UCSD-AML1 (cell line): Measurements from ENCODE around the gene C5orf46.
"Not testable (repeated sequence)": the region's sequence is repeated elsewhere in the genome, so short reads cannot be mapped to it uniquely, and the experiment has no call there.

Experiments used
- DNase-seq: peaks from one replicate; lab custom pipeline; 2025; ENCODE audit not compliant: unreplicated experiment; lab: John Stamatoyannopoulos, UW

C5orf46 gene

GRCh38 chr5:147895864-147896263 lies 10.5 kb downstream of the C5orf46 start:
- no peak for DNase-seq

GRCh38 chr5:147893820-147894219 lies 12.5 kb downstream of the C5orf46 start:
- DNase-seq, result peak; percentile 14

GRCh38 chr5:147892696-147893296 lies 13.5 kb downstream of the C5orf46 start:
- DNase-seq, result no peak

GRCh38 chr5:147887930-147888329 lies 18.4 kb downstream of the C5orf46 start:
- no peak for DNase-seq

GRCh38 chr5:147887026-147887627 lies 19.2 kb downstream of the C5orf46 start:
- DNase-seq, result no peak

GRCh38 chr5:147882586-147883313 lies 23.6 kb downstream of the C5orf46 start:
- no peak for DNase-seq

- no peak for DNase-seq
These were observed 25.9 kb downstream of the C5orf46 start for GRCh38 chr5:147880487-147880886.

- no peak for DNase-seq
These were observed 26.6 kb downstream of the C5orf46 start for GRCh38 chr5:147879784-147880183.

GRCh38 chr5:147878066-147878759 lies 28.1 kb downstream of the C5orf46 start, which contains the start of gene SCGB3A2:
Gene SCGB3A2 (plus strand): TSS chr5:147878711. CDS start chr5:147878804, 93 bp downstream.
- no peak for DNase-seq

- DNase-seq, result no peak
These were observed 29.7 kb downstream of the C5orf46 start for GRCh38 chr5:147876626-147877025.

- DNase-seq, result no peak
These were observed 30.2 kb downstream of the C5orf46 start for GRCh38 chr5:147876141-147876540.

GRCh38 chr5:147874910-147875367 lies 31.4 kb downstream of the C5orf46 start:
- no peak for DNase-seq

- not testable (repeated sequence) for DNase-seq
These were observed 32.0 kb downstream of the C5orf46 start for GRCh38 chr5:147874118-147874875.

- not testable (repeated sequence) for DNase-seq
These were observed 33.4 kb downstream of the C5orf46 start for GRCh38 chr5:147872744-147873435.

- not testable (repeated sequence) for DNase-seq
These were observed 34.3 kb downstream of the C5orf46 start for GRCh38 chr5:147871980-147872549.

- DNase-seq, result not testable (repeated sequence)
These were observed 36.4 kb downstream of the C5orf46 start for GRCh38 chr5:147869892-147870291.

GRCh38 chr5:147869112-147869511 lies 37.2 kb downstream of the C5orf46 start:
- no peak for DNase-seq

GRCh38 chr5:147863454-147864158 lies 42.7 kb downstream of the C5orf46 start:
- no peak for DNase-seq

GRCh38 chr5:147860641-147861025 lies 45.7 kb downstream of the C5orf46 start:
- no peak for DNase-seq
